Progenitor cell of endocrine pancreas (in vitro differentiated cells): ENCODE data around the gene BTD. TPM values are rescaled to one million over a fixed set of nuclear protein-coding genes. Genes with fewer than 3 reads are reported as not detected.

Source experiments
- DNase-seq: peaks from one replicate; pipeline ENCODE4 v3.0.0; 2021; ENCODE audit warnings: low spot score; ENCODE audit not compliant: unreplicated experiment
- H3K27ac Mint-ChIP-seq: 2 replicates; pipeline ENCODE4 v1.8.0; 2021; ENCODE audit warnings: mild to moderate bottlenecking, moderate library complexity, mixed read lengths
- H3K27me3 Mint-ChIP-seq: 2 replicates; pipeline ENCODE4 v1.8.0; 2021; ENCODE audit warnings: mixed read lengths
- H3K36me3 Mint-ChIP-seq: 2 replicates; pipeline ENCODE4 v1.8.0; 2022; ENCODE audit warnings: mixed read lengths; ENCODE audit not compliant: insufficient read depth
- H3K4me1 Mint-ChIP-seq: 2 replicates; pipeline ENCODE4 v1.8.0; 2021; ENCODE audit warnings: low read depth, mixed read lengths
- H3K4me3 Mint-ChIP-seq: 2 replicates; pipeline ENCODE4 v1.8.0; 2021; ENCODE audit warnings: low read depth, mild to moderate bottlenecking, moderate library complexity, mixed read lengths
- H3K9me3 Mint-ChIP-seq: 2 replicates; pipeline ENCODE4 v1.8.0; 2021; ENCODE audit warnings: low read depth, mixed read lengths
- total RNA-seq: library from RNA; stranded (reverse); gene quantifications from 2 replicates; pipeline ENCODE4 v1.2.1, GENCODE V29; 2021
- TF ChIP-seq, protein P1 (sequence below): fragments of 200-600 bp; sonication (generic); IDR thresholded peaks from one replicate; pipeline ENCODE4 v1.5.0; 2021; ENCODE audit warnings: antibody characterized with exemption, mild to moderate bottlenecking; ENCODE audit not compliant: unreplicated experiment

Gene BTD
- total RNA-seq, 1 donor from 2014 or later = 26.9 TPM

GRCh38 chr3:15646851-15647511, 45.4 kb downstream of the BTD start:
- no peaks in the 10 kb centered on the region for H3K4me1 Mint-ChIP-seq
- no peak overlapping the region for H3K27ac Mint-ChIP-seq
- no peaks in the 10 kb centered on the region for H3K9me3 Mint-ChIP-seq
- no peak overlapping the region for H3K4me3 Mint-ChIP-seq
- TF ChIP-seq, protein P1, sequence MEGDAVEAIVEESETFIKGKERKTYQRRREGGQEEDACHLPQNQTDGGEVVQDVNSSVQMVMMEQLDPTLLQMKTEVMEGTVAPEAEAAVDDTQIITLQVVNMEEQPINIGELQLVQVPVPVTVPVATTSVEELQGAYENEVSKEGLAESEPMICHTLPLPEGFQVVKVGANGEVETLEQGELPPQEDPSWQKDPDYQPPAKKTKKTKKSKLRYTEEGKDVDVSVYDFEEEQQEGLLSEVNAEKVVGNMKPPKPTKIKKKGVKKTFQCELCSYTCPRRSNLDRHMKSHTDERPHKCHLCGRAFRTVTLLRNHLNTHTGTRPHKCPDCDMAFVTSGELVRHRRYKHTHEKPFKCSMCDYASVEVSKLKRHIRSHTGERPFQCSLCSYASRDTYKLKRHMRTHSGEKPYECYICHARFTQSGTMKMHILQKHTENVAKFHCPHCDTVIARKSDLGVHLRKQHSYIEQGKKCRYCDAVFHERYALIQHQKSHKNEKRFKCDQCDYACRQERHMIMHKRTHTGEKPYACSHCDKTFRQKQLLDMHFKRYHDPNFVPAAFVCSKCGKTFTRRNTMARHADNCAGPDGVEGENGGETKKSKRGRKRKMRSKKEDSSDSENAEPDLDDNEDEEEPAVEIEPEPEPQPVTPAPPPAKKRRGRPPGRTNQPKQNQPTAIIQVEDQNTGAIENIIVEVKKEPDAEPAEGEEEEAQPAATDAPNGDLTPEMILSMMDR = no peak
- H3K27me3 Mint-ChIP-seq = no peaks in the 10 kb centered on the region
- peaks cover 14% of the 10 kb centered on the region for H3K36me3 Mint-ChIP-seq
- DNase-seq = no peak

GRCh38 chr3:15647611-15648167, 46.1 kb downstream of the BTD start:
- H3K4me3 Mint-ChIP-seq = no peak overlapping the region
- TF ChIP-seq, protein P1 = no peak
- no peaks in the 10 kb centered on the region for H3K4me1 Mint-ChIP-seq
- no peak for DNase-seq
- H3K27me3 Mint-ChIP-seq = no peaks in the 10 kb centered on the region
- H3K36me3 Mint-ChIP-seq = peaks cover 11% of the 10 kb centered on the region
- H3K27ac Mint-ChIP-seq = no peak overlapping the region
- no peaks in the 10 kb centered on the region for H3K9me3 Mint-ChIP-seq

- TF ChIP-seq, protein P1 = no peak
- Mint-ChIP-seq H3K4me1 (no peaks in the 10 kb centered on the region), H3K9me3 (no peaks in the 10 kb centered on the region), H3K4me3 (no peak overlapping the region), H3K36me3 (peaks cover 7% of the 10 kb centered on the region), H3K27me3 (no peaks in the 10 kb centered on the region), H3K27ac (no peak overlapping the region)
- no peak for DNase-seq
Observed at GRCh38 chr3:15649341-15649740, 47.8 kb downstream of the BTD start.

GRCh38 chr3:15649858-15650257, 48.3 kb downstream of the BTD start:
- Mint-ChIP-seq H3K4me1 (no peaks in the 10 kb centered on the region), H3K36me3 (peaks cover 7% of the 10 kb centered on the region), H3K27ac (no peak overlapping the region), H3K27me3 (no peaks in the 10 kb centered on the region), H3K9me3 (no peaks in the 10 kb centered on the region), H3K4me3 (no peak overlapping the region)
- no peak for DNase-seq
- TF ChIP-seq, protein P1 = no peak

- TF ChIP-seq, protein P1 = no peak
- Mint-ChIP-seq H3K36me3 (peaks cover 9% of the 10 kb centered on the region), H3K4me3 (no peak overlapping the region), H3K27me3 (no peaks in the 10 kb centered on the region), H3K4me1 (no peaks in the 10 kb centered on the region), H3K27ac (peak overlapping the region; percentile 46), H3K9me3 (peaks cover 4% of the 10 kb centered on the region)
- DNase-seq = no peak
Observed at GRCh38 chr3:15651396-15651795, 49.9 kb downstream of the BTD start.
